ENCODE data around the gene LAMTOR1.
"Not testable (repeated sequence)": the region's sequence is repeated elsewhere in the genome, so short reads cannot be mapped to it uniquely, and the experiment has no call there.

Gene LAMTOR1

GRCh38 chr11:72135891-72136683 is 33.0 kb upstream of the LAMTOR1 start:
- ATAC-seq (ENCODE audit: low read depth) (no peak), DNase-seq (ENCODE audit: low spot score) (no peak)
- H3K4me1 ChIP-seq (ENCODE audit: insufficient read depth, poor library complexity, severe bottlenecking), result peaks cover 14% of the 10 kb centered on the region
- H3K9me3 ChIP-seq (ENCODE audit: severe bottlenecking), result no peaks in the 10 kb centered on the region
- TF ChIP-seq CTCF (IDR thresholded peaks at IDR 0.05; ENCODE audit: poor library complexity, severe bottlenecking), result no peak
- H3K4me3 ChIP-seq (ENCODE audit: severe bottlenecking), result no peak overlapping the region
- peak overlapping the region; percentile 11 for H3K27ac ChIP-seq (ENCODE audit: poor library complexity, severe bottlenecking)
- peaks cover 8% of the 10 kb centered on the region; the same call in 1 of the 2 replicates for H3K36me3 ChIP-seq (ENCODE audit: low read depth)
- H3K27me3 ChIP-seq (ENCODE audit: insufficient read depth, poor library complexity, severe bottlenecking), result no peaks in the 10 kb centered on the region

GRCh38 chr11:72135473-72135872 is 32.4 kb upstream of the LAMTOR1 start, which contains the start of gene FOLR3:
Gene FOLR3 (plus strand): TSS chr11:72135725. CDS start chr11:72135953, 228 bp downstream.
- DNase-seq (ENCODE audit: low spot score); H3K27me3 ChIP-seq (ENCODE audit: insufficient read depth, poor library complexity, severe bottlenecking); H3K4me3 ChIP-seq (ENCODE audit: severe bottlenecking); H3K36me3 ChIP-seq (ENCODE audit: low read depth); ATAC-seq (ENCODE audit: low read depth); H3K9me3 ChIP-seq (ENCODE audit: severe bottlenecking); H3K4me1 ChIP-seq (ENCODE audit: insufficient read depth, poor library complexity, severe bottlenecking): not testable (repeated sequence)
- H3K27ac ChIP-seq (ENCODE audit: poor library complexity, severe bottlenecking), result peak within 1 kb of the TSS; percentile 11

- TF ChIP-seq CTCF (IDR thresholded peaks at IDR 0.05; ENCODE audit: poor library complexity, severe bottlenecking), result no peak
- H3K4me1 ChIP-seq (ENCODE audit: insufficient read depth, poor library complexity, severe bottlenecking), result no peaks in the 10 kb centered on the region
- H3K27me3 ChIP-seq (ENCODE audit: insufficient read depth, poor library complexity, severe bottlenecking), result no peaks in the 10 kb centered on the region
- no peak overlapping the region for H3K27ac ChIP-seq (ENCODE audit: poor library complexity, severe bottlenecking)
- no peak for DNase-seq (ENCODE audit: low spot score)
- no peak for ATAC-seq (ENCODE audit: low read depth)
- no peaks in the 10 kb centered on the region for H3K9me3 ChIP-seq (ENCODE audit: severe bottlenecking)
- H3K36me3 ChIP-seq (ENCODE audit: low read depth), result no peaks in the 10 kb centered on the region
- H3K4me3 ChIP-seq (ENCODE audit: severe bottlenecking), result no peak overlapping the region
These were observed 29.5 kb upstream of the LAMTOR1 start for GRCh38 chr11:72132646-72133045.

DNA sequence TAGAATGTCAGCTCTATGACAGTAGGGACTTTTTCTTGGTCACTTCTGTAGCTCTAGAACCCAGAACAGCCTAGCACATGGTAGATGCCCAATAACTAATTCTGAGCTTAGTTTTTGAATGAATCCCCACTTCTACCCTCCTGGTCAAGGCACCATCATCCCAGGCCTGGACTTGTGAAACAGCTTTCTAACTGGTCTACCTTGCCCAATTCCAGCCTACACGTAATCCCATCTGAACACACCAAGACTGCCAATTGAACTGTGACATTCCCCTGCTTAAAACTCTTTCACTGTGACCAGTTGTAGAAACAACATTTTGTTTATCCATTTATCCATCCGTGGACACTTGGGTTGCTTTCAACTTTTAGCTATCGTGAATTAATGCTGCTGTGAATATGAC is 26.3 kb upstream of the LAMTOR1 start:
- Histone ChIP-seq H3K4me1 (ENCODE audit: insufficient read depth, poor library complexity, severe bottlenecking) (no peaks in the 10 kb centered on the region), H3K27me3 (ENCODE audit: insufficient read depth, poor library complexity, severe bottlenecking) (no peaks in the 10 kb centered on the region)
- ATAC-seq (ENCODE audit: low read depth), result no peak

DNA sequence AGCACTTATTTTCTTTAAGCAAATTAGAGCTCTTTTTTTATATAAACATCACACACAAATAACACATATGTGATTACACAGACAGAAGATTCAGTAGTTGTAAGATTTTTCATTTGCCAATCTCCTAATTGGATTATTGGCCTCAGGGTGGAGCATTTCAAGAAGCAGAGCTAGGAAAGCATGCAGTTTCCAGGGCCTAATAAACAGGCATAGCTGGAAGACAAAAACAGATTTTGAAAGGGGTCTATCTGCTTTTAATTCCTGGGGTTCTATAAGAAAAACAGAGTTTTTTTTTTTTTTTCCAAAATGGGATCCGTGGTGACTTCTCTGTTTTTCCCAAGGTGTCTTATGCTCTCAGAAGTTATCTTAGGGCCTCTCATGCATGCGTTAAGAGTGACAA is 24.8 kb upstream of the LAMTOR1 start:
- H3K27ac ChIP-seq (ENCODE audit: poor library complexity, severe bottlenecking), result no peak overlapping the region
- no peaks in the 10 kb centered on the region for H3K9me3 ChIP-seq (ENCODE audit: severe bottlenecking)
- ATAC-seq (ENCODE audit: low read depth), result no peak
- H3K4me1 ChIP-seq (ENCODE audit: insufficient read depth, poor library complexity, severe bottlenecking), result no peaks in the 10 kb centered on the region
- H3K4me3 ChIP-seq (ENCODE audit: severe bottlenecking), result no peak overlapping the region
- no peak for TF ChIP-seq CTCF (IDR thresholded peaks at IDR 0.05; ENCODE audit: poor library complexity, severe bottlenecking)
- no peak for DNase-seq (ENCODE audit: low spot score)
- no peaks in the 10 kb centered on the region for H3K27me3 ChIP-seq (ENCODE audit: insufficient read depth, poor library complexity, severe bottlenecking)
- H3K36me3 ChIP-seq (ENCODE audit: low read depth), result no peaks in the 10 kb centered on the region; the same call in 1 of the 2 replicates

More for the DNA sequence above, 26.3 kb upstream of the LAMTOR1 start:
- Histone ChIP-seq H3K27ac (ENCODE audit: poor library complexity, severe bottlenecking) (no peak overlapping the region), H3K36me3 (ENCODE audit: low read depth) (no peaks in the 10 kb centered on the region; the same call in 1 of the 2 replicates), H3K4me3 (ENCODE audit: severe bottlenecking) (no peak overlapping the region), H3K9me3 (ENCODE audit: severe bottlenecking) (no peaks in the 10 kb centered on the region)
- no peak for DNase-seq (ENCODE audit: low spot score)
- no peak for TF ChIP-seq CTCF (IDR thresholded peaks at IDR 0.05; ENCODE audit: poor library complexity, severe bottlenecking)
